GM12892 (cell line): ENCODE data around the gene SNRPE.

ENCODE experiments used
- POLR2A ChIP-seq: IDR thresholded peaks from 2 replicates; pipeline ENCODE4 v1.6.1; 2011; ENCODE audit warnings: low read depth, low read length, control low read depth
- POLR2AphosphoS5 ChIP-seq: IDR thresholded peaks from 2 replicates; pipeline ENCODE4 v1.6.1; 2011; ENCODE audit warnings: low read depth, low read length, control low read depth
- TAF1 ChIP-seq: IDR thresholded peaks from 2 replicates; pipeline ENCODE4 v1.6.1; 2011; ENCODE audit warnings: low read depth, mild to moderate bottlenecking, control low read depth, low read length, borderline replicate concordance

DNA sequence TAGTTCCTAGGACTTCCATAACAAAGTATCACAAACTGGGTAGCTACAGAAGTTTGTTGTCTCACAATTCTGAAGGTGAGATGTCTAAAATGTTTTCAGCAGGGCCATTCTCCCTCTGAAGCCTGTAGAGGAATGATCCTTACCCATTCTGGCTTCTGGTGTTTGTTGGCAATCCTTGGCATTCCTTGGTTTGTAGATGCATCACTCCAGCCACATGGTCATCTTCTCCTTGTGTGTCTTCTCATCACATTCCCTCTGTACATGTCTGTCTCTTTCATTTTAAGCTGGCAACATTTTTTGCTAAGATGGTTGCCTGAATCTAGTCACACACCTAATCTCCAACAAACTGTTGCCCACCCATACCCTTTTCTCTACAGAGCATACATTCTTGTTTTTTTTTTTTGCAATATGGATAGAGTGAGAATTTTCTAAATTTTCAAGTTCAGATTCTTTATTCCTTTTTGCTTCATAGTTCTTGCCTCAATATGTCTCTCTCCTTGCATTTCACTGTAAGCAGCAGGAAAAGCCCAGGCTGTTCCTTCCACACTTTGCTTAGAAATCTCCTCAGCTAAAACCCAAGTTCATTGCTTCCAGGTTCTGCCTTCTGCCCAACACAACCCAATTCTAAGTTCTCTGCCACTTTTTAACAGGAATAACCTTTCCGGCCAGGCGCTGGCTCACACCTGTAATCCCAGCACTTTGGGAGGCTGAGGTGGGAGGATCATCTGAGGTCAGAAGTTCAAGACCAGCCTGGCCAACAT is 47.6 kb upstream of the SNRPE start:
- TF ChIP-seq POLR2AphosphoS5 (no peak), POLR2A (no peak), TAF1 (no peak)
